Measurements from ENCODE around the gene UMPS.
"Not testable (repeated sequence)": the region's sequence is repeated elsewhere in the genome, so short reads cannot be mapped to it uniquely, and the experiment has no call there.

Gene UMPS

DNA sequence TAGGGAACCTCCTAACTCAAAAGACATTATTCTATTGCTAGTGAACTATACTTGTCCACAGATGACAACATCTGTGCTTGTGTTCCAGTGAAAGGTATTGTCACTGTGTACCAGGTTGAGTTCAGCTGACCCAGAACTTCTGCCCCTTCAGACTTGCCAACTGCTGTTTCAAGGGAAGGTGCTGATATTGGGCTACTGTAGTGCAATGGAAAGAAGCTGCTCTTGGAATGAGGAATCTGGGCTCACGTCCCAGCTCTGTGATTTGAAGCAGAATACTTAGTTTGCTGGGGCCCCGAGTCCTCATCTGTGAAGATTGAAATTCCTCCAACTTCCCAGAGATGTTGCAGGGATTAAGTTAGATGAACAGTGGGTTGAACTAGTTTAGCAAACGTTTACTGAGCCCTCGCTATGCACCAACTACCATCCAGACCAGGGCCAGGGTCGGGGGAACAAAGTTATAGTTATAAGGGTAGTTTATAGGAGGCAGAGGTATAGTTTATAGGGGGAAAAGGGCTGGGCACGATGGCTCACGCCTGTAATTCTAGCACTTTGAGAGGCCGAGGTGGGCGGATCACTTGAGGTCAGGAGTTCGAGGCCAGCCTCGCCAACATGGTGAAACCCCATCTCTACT lies 15.9 kb upstream of the UMPS start:
- DNase-seq, result no peak

DNA sequence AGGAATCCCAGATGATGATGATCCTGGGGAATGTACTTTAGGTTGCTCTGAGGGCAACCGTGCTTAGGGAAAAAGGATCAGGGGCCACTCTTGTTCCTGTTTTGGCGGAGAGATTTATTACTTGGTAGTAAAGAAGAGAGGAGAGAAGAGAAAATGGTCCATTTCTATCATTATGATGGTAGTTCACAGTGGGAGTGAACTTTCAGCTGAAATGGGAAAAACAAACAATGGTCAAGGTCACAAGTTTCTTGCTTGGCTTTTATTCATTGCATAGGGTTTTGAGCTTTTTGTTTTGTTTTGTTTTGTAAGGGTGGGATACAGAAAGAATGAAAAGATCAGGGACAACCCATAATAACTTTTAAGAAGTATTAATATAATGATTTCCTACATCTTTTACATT lies 7.7 kb upstream of the UMPS start:
- no peak for DNase-seq

DNA sequence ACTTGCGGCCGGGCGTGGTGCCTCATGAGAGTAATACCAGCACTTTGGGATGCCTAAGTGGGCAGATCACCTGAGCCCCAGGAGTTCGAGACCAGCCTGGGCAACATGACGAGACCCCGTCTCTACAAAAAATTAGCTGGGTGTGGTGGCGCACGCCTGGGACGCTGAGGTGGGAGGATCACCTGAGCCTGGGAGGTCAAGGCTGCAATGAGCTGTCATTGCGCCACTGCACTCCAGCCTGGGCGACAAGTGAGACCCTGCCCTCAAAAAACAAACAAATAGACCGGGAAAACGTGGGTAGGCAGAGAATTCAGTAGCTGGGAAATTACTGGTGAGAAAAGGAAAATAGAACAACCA lies 667 bp downstream of the UMPS start:
- DNase-seq, result no peak

DNA sequence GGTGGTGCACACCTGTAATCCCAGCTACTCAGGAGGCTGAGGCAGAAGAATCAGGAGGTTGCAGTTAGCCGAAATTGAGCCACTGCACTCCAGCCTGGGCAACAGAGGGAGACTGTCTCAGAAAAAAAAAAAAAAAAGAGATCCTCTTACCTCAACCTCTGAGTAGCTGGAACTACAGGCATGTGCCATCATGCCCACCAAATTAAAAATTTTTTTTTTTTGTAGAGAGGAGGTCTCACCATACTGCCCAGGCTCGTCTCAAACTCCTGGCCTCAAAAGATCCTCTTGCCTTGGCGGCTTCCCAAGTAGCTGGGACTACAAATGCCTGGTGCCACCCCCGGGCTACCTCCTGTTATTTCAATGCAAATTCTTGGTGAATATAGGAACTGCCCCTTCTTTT lies 1.5 kb downstream of the UMPS start:
- no peak for DNase-seq

DNA sequence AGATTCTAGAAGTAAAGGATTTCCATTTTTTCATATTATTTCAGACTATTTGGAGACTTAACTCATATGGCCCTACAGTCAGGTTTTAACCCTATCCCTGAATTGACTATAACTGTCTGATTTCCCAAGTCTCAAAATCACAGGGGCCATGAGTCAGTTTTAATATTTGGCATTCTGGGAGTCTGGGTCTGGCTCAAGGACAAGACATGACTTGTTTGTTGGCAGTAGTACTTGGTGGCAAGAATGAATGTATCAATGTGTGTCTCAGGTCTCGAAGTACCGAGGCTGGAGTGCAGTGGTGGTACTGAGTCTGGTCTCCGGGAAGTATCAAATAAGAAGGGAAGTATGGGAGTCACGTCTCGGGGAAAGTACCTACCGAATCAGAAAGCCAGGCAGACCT lies 10.8 kb downstream of the UMPS start:
- DNase-seq, result no peak

DNA sequence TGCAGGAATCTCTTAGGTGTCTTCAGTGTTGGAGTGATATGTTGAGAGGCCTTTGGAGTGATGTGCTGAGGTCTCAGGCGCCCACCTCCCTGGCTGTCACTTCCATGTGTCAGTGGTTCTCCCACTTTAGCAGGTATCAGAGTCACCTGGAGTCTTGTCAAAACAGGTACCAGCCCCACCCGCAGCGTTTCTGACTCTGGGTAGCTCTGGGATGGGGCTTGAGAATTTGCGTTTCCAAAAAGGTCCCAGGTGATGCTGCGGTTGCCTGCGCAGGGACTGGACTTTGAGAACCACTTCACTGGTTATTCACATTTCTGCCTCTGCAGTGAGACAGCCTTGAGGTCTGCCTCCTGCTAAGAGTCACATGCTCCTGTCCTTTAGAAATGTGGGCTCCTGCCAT lies 15.5 kb downstream of the UMPS start:
- no peak for DNase-seq

DNA sequence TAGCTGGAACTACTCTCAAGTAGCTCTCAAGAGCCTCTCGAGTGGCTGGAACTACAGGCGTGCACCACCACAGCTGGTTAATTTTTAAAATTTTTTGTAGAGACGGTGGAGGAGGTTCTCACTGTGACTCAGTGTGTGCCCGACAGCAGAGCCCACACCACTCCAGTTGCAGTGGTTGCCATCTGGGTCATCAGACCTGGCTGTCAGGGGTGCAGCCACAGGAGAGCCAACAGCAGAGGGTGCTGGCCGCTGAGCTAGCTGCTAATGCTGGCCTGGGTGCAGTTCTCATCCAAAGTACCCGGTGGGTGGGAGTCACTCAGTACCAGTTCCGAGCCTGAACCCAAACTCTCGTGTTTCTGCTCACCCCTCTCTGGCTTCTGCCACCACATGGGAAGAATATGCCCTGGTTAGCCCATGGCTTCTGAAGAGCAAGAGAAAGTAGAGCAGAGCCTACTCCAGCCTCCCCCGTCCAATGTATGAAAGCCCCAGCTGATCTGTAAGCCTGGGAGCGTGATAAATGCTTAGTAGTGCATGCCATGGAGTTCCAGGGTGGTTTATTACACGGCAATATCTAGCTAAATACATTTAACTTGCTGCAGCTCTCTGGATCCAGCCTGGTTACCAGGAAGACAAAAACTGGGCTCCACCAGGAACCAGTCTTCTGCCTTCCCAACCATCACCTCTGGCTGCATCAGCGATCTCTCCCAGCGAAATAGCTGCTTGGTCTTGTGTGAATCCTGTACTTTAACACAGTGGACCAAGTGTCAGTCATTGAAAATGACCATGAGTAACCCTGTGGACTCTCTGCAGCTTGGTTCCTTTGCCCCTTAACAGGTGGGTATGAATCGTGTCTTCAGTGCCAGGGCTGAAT lies 17.1 kb downstream of the UMPS start:
- DNase-seq, result no peak

DNA sequence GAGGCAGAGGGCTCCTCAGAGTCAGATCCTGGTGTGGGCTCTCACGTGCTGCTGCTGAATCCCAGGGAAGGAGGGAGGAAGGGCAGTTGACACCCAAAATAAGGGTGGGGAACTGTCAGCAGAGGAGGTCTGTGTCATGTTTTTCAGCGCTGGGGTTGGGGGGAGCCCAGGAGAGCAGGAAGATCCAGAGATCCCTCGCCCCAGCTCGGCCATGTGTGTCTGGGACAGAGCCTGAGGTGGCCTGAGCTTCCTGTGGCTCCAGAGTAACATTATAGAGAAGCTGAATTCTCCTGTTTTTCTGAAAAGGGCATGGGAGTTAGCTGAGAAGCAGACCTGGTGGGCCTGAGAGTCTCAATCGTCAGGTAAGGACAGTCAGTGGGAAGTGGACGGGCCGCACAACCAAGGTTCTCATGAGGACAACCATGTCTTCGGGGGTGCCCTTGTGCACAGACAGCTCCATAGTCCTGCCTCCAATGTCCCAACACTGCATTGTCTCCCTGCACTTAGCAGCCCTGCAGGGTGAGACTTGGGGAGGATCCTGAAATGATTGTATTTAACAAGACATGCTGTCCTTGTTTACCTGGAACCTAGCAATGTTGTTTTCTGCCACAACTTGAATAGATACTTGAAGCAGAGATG lies 18.4 kb downstream of the UMPS start:
- DNase-seq, result no peak

DNA sequence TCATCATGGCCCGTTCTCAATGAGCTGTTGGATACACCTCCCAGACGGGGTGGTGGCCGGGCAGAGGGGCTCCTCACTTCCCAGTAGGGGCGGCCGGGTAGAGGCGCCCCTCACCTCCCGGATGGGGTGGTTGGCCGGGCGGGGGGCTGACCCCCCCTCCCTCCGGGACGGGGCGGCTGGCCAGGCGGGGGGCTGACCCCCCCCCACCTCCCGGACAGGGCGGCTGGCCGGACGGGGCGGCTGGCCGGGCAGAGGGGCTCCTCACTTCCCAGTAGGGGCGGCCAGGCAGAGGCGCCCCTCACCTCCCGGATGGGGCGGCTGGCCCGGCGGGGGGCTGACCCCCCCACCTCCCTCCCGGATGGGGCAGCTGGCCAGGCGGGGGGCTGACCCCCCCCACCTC lies 19.6 kb downstream of the UMPS start:
- DNase-seq, result not testable (repeated sequence)

DNA sequence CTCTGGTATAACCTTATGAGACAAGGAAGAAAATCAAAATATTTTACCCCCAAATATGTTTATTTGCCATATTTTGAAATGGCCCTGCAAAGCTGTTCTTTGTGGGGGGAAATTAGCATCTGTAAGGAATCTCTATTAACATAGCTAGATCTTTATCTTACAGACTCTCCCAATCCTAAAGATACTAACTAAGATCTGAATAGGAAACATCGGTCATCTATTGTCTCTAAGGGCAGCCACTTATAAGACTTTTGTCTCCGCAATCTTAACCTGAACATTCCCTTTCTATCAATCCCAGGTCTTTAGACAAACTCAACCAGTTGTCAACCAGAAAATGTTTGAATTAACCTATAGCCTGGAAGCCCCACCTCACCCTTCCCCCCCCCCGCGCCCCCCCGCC lies 21.2 kb downstream of the UMPS start:
- DNase-seq, result no peak

DNA sequence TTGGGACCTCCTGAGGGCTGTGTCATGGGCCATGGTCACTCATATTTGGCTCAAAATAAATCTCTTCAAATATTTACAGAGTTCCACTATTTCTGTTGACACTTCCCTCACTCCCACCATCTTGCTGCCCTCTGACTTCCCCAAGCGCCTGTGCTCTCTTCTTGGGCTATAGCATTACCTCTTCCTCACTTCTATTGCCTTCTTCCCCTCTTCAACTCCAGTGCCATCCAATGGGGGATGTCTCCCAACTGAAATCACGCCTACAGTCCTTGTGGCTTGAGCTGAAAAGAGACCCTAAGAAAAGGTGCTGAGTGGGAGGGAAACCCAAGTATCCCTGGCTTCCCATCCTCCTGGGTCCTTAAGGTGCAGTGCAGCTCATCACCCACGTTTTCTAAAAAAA lies 21.8 kb downstream of the UMPS start:
- DNase-seq, result no peak

DNA sequence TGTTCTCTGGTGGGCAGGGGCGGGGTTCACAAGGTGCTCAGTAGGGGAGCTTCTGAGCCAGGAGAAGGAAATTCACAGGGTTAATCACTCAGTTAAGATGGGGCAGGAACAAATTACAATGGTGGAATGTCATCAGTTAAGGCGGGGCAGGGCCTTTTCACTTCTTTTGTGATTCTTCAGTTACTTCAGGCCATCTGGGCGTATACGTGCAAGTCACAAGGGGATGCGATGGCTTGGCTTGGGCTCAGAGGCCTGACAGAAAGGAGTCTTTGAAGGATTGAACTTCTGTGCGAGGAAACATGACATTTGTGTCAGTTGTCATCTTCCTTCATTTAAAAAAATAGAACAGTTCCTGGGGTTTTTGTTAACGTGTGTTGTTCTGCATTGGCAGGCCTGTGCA lies 27.7 kb downstream of the UMPS start:
- DNase-seq, result not testable (repeated sequence)

DNA sequence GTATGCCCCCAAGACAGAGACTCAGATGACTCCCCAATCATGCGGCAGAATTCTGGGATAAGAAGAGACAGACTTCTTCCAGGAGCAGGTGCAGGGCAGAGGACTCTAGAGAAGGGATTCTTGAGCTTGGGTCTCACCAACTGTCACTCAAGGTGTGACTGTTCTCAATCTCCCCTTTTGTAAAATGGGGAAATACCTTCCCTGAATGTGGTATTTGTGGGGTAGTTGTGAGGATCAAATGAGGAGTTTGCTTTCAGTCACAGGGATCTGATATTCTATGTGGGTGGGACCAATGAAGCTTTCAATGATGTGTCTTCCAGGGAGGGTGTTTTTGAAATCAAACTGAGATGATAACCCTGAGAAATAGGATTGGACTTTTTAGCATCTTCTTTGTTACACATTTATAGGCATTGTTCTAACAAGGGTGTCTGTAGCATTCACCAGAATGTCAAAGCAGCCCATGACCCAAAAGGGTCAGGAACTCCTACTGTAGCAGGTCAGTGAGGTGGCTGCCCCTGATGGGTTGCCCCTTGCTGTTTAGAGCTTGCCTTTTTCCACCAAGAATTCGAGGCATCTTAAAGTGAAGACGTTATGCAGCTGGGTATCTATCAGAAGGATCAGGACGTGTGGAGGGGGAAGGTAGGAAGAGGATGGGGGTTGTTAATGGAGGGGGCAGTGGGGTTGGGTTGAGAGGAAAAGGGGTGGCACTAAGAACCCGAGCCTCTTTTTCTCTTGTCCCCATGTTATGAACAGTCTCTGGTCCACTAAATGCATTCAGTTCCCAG lies 28.8 kb downstream of the UMPS start:
- no peak for DNase-seq

DNA sequence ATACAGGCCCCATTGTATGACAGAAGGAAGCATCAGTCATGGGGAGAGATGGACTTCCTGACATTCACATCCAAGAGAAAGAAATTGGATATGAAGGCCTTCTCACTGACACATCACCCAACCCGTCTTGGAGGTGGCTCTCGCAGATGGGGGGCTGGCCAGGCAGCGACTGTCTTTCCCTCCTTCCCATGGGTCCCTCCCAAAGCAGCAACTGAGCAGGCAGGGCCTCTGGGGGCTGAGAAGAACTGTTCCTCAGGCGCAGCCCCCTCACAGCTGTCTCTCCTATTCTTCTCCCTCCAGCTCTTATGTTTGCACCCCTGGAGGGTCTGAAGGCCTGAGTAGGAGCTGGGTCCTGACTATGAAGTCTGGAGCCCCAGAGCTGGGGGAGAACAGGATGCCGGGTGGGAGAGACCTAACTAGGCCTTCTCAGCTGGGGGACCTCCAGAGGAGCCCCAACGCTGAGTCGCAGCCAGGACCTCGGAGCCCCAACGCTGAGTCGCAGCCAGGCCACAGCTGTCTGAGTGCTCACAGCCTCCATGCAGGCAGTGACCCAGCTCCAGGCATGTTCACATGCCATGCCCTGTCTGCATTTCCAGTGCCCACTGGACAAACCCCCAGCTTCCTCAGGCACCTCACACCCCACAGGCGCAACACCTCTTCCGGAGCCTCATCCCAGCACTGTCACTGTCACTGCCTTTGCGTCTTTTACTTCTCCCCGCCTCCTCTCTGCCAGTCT lies 29.6 kb downstream of the UMPS start:
- no peak for DNase-seq

DNA sequence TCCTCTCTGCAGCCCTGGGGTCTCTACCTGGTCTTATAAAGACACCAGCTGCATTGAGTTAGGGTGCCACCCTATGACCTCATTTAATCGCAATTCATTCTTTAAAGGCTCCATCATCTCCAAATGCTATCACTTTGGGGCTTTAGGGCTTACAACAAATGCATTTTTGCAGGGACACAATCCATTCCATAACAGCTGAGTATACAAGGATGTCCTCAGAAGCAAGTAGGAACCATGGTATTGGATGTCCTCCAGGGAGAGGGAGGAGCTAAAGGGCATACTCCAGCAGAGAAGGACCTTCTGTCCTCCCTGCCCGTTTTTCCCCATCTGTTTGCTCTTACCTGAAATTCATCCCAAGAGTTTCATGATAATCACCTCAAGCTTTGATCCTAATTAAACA lies 30.3 kb downstream of the UMPS start:
- DNase-seq, result no peak

DNA sequence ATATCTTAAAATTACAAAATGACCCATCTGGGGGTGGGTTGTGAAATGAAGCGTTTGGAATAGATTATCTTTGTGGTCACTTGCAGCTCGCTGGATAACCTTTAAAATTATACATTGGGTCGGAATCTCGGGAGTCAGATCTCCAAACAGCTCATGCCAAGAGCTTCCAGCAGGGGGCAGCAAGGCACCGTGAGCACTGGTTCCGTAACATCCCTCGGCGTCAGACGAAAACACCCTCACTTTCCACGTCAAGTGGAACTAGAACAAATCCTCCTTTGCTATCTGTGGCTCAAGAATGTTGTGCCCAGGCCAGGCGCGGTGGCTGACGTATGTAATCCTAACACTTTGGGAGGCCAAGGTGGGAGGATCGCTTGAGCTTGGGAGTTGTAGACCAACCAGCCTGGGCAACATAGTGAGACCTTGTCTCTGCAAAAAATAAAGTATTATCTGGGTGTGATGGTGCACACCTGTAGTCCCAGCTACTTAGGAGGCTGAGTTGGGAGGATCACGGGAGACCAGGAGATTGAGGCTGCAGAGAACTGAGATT lies 31.1 kb downstream of the UMPS start:
- DNase-seq, result peak; percentile 62

DNA sequence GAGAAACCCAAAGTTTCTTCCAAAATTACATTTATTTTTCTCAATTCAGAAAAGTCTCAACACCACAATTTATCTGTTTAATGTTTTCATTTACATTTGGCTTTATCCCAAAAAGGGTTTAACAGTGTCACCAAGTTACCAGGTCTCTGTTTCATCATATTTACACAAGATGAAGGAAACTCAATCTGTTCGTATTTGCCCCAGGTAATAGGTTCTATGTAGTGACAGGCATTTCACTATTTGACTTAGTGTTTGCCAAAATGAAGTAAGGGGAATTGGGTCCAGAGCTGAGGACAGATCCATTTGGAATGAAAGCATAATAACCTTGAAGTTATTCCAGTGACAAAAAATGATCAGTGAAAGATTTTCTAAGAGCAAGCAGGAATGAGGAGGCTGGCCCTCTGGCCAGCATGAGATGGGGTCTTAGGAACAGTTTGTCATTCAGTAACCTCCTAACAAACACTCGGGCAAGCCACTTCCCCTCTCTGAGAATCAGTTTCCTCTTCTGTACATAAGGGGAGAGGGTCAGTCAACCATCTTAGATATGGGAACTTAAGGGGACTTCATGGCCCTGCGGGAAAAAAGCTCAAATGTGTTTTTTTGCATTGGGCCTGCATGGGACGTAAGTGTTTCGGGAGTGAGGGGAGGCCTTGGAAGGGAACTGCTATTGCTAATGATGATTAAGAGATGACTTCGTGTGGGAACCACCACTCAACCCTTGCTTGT lies 31.8 kb downstream of the UMPS start:
- no peak for DNase-seq

DNA sequence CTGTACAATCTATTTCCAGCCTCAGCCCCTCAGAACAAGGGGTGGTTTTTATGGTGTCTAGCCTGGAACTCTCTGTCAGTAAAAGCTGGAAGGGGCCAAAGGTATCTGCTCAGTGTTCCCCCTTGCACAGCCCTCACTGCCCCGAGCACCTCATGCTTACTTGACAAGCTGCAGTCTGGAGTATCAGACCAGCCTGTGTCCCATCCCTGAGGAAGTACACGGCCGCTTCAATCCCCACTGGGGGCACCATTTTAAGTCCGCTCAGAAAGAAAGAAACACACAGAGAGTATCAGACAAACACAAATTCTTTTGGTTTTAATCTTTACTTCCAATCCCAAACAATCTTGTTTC lies 32.4 kb downstream of the UMPS start:
- no peak for DNase-seq

DNA sequence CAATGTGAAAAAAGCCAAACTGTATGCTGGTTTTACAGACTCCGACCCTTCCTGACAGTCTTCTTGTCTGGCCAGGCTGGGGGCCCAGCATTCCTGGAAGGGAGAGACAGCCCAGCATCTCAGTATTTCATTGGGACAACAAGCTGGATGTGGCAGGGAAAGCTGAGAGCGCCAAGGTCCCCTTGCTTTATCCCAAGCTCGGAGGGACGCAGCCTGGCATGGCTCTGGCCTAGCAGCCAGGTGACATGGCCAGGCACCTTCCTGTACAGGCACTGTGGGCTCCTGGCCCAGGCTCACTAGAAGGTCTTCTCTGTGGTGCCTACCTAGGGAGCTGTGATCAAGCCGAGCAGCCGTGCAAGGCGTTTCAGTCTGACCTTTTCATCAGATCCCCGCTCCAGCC lies 33.0 kb downstream of the UMPS start:
- no peak for DNase-seq

DNA sequence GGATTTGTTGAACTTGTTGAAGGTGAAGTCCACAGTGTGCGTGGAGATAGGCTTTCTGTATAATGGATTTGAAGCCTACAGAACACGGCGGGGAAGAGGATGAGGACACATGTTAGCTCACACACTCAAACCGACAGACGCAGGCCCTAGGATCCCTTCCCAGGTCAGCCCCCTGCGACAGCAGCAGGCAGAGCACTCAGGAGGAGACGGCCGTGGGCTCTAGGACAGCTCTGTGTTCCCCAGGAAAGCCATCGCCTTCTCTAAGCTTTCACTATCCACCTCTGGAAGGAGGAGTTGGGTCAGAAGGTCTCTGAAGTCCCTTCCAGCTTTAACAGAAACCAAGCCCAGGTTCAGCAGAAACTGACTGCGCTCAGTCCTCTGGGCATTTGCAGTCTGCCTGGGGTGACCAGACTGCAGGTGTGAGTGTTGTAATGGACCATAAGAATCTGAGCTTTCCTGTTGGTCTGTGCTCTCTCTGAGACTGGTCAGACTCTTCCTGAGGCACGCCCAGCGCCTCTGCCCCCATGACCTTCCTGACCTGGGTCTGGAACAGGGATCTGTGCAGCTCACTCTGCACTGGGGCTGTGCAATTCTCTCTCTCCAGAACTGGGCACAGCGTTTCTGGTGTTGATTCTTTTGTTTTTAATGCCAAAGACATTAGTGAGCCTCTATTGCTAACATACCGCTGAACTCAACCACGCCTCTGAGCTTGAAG lies 33.5 kb downstream of the UMPS start:
- no peak for DNase-seq

DNA sequence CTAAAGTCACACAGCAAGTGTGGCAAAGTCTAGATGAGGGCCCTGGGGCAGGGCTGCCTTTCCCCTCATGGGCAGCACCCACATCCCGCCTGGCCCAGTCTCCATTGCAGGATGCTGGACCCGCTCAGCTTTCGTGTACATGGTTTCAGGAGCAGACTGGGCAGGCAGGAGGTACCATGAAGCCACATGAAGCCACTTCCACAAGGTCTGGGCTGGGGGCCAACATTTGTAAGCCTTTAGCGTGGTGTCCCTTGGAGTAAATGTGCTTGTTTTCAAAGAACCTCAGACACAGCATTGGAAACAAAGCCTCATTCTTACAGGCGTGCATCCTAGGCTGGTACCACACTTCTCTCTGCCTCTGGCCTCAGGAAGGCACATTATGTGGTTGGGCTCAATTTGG lies 34.5 kb downstream of the UMPS start:
- no peak for DNase-seq
